Choroid plexus epithelial cell (primary cell): ENCODE measurements around the gene PKIG.
"Not testable (repeated sequence)": the region's sequence is repeated elsewhere in the genome, so short reads cannot be mapped to it uniquely, and the experiment has no call there.

Experiments used
- DNase-seq: peaks from one replicate; pipeline ENCODE4 v3.0.0-alpha.2; 2010; ENCODE audit warnings: low read depth
- H3K4me3 ChIP-seq: 2 replicates; pipeline ENCODE4 v1.5.1; 2011; ENCODE audit warnings: low read depth, mild to moderate bottlenecking, control low read depth, low read length, moderate library complexity
- TF ChIP-seq, protein P1 (sequence below): conservative IDR thresholded peaks from 2 replicates; pipeline ENCODE4 v1.5.1; 2011; ENCODE audit warnings: low read depth, mild to moderate bottlenecking, control low read depth, inconsistent platforms, low read length, moderate library complexity

Gene PKIG

DNA sequence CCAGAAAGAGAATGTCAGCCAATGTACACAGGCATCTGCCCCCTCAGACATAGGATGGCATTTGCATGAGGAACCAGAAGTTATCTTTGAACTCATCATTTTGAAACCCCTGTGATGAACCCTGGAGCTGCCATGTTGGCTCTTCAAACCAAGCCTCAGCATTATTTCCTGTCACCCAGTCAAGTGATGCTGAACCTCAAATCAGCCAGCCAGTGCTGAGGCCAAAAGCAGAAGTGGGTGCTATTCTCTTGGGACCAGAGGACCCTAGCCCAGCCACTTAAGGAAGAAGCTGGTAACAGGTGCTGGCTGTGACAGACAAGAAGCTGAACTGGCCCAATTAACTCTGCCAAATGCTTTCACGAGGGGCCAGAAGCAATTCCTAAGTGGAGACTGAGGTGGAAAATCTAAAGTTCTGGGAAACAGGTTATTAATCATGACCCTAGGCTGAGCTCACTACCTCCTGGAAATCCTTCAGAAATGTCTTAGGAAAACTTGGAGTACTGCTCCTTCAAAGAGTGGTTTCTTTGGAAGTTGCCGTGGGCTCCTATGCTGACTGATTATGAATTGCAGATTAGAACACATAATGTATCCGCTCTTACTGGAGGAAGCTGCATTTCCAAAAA is 4.0 kb downstream of the PKIG start:
- TF ChIP-seq, protein P1, sequence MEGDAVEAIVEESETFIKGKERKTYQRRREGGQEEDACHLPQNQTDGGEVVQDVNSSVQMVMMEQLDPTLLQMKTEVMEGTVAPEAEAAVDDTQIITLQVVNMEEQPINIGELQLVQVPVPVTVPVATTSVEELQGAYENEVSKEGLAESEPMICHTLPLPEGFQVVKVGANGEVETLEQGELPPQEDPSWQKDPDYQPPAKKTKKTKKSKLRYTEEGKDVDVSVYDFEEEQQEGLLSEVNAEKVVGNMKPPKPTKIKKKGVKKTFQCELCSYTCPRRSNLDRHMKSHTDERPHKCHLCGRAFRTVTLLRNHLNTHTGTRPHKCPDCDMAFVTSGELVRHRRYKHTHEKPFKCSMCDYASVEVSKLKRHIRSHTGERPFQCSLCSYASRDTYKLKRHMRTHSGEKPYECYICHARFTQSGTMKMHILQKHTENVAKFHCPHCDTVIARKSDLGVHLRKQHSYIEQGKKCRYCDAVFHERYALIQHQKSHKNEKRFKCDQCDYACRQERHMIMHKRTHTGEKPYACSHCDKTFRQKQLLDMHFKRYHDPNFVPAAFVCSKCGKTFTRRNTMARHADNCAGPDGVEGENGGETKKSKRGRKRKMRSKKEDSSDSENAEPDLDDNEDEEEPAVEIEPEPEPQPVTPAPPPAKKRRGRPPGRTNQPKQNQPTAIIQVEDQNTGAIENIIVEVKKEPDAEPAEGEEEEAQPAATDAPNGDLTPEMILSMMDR, result no peak
- DNase-seq, result no peak
- no peak overlapping the region for H3K4me3 ChIP-seq

DNA sequence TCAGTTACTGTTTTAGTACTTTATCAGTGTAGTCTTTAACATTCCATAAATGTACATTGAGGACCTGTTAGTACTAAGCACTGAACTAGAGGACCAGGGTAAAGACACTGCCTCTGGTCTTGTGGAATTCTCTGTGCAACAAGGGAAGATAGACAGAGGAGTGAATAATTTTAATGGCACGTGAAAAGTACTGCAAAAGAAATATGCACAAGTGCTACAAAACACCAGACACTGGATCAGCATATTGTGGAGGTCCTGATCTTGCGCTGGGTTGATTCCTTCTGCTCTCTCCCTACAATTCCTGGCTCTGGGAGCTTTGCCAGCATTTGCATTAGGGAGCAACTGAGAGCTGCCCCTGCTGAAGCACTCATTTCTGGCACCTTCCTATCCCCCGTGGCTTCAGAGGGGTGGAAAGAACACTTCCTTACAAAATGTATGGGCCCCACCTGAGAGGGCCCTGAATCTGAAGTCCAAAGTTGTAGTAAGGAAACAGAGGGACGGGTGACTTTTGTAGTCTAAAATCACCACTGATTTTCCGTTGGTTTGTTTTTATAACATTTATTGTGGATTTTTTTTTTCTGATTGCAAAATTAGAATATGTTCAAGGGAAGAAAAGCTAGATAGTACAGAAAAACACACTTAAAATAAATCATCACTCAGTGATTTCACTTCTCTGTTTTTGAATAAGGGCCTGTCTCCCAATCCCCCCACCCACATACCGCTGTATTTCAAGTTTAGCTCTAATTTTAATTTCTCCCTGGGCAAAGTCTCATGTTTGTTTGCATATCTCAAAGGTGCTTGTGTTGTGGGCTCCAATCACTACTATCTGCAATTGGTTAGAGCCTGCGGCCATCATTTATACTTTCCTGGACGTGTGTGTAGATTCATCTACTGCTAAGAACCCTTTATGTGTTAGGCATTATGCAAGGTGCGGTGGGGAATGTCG is 4.9 kb downstream of the PKIG start:
- H3K4me3 ChIP-seq, result no peak overlapping the region
- TF ChIP-seq, protein P1, result no peak
- DNase-seq, result peak; percentile 48

DNA sequence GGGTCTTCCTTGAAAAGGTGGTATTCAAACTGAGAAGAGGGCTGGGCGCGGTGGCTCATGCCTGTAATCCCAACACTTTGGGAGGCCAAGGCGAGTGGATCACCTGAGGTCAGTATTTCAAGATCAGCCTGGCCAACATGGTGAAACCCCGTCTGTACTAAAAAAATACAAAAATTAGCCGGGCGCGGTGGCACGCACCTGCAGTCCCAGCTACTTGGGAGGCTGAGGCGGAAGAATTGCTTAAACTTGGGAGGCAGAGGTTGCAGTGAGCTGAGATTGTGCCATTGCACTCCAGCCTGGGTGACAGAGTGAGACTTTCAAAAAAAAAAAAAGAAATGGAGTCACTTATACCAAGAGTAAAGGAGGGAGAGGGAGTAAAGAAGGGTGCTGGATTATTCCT is 5.9 kb downstream of the PKIG start:
- DNase-seq, H3K4me3 ChIP-seq: not testable (repeated sequence)

DNA sequence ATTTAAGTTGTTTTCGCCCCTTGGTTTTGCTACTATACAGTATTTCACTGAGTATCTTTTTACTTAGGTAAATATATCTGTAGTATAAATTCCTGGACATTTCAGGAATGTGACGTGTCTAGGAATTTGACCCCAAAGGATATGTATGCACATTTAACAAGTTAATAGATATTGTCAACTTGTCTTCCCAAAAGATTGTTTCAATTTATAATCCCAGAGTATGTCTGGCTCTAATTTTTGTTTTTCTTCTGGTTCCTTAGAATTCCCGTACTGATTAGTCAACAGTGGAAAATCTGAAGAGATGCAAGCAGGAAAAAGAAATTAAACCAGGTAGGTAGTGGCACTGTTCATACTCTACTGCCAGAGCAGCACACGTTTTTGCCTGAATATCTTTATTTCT is 7.2 kb downstream of the PKIG start:
- no peak for DNase-seq
- TF ChIP-seq, protein P1, result no peak
- H3K4me3 ChIP-seq, result no peak overlapping the region

DNA sequence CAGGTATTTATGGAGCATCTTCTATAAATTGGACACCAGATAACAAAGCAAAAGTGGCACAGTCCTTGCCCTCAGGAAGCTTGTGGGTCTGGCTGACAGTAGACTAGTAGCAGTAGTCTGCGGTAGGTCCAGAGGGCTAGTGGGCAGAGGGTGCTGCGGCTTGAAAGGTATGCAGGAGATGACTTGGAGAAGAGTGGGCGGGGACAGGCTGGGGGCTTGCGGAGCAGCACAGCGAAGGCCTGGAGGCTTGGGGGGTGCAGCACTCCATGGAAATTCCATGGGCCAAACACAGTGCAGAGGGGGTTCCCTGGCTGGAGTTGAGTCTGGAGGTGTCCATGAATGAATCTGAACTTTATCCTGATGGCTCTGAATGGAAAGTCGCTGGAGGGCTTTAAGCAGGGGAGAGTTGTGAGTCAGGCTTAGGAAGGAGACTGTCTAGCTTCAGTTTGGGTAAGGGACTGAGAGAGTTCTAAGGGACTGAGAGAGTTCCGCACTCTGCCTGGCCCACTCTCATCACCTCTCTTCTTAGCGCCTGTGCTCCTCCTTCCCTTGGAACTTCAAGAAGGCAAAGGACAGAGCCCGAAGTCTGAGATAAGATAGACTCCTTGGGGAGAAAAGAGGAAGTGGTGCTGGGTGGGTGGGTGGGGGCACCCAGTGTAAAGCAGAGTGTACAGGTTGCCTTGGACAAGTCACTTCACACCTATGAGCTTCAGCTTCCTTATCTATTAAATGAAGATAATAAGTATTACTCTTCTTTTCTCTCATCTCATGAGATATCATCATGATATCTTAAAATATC is 8.8 kb downstream of the PKIG start:
- TF ChIP-seq, protein P1, result no peak
- DNase-seq, result no peak
- H3K4me3 ChIP-seq, result no peak overlapping the region

DNA sequence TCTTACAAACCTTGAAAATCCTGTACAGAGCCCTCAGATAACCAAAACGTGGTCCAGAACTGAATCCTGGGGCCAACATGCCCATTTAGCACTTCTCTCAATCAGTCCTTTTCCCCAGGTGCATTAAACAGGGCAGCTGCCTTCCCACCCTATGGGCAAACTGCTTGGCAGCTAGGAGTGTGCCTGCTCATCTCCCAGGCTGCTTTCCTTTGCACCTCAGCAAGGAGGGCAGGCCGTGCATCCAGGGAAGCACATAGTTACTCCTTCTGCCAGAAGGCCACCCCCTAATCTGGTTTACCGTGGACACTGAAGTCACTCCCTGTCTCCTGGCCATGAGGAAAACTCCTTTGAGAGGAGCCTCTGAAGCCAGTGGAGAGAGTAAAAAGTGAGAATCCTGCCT is 10.0 kb downstream of the PKIG start:
- no peak overlapping the region for H3K4me3 ChIP-seq
- DNase-seq, result no peak
- TF ChIP-seq, protein P1, result no peak

DNA sequence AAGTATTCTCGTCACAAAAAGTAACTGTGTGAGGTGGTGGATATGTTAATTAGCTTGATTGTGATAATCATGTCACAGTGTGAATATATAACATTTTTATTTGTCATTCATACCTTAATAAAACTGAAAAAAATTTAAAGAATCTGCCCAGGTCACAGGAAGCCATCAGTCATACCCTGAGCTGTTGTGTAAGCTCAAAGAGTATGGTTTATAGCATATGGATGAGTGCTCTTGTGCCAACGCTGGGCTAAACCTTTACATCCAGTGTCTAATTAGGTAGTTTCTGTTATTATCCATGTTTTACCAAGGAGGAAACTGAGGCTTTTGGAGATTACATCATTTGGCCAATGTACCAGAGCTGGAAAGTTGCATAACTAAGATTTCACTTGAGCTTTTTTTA is 11.4 kb downstream of the PKIG start:
- no peak for DNase-seq
- TF ChIP-seq, protein P1, result no peak
- no peak overlapping the region for H3K4me3 ChIP-seq
